SU-DHL-6 (cell line): ENCODE data around the gene ZXDB.

Source experiments
- EZH2phosphoT487 ChIP-seq: fragments of 200-600 bp; sonication (generic), shearing (Covaris generic); conservative IDR thresholded peaks from 2 replicates; pipeline ENCODE4 v1.6.1; 2018; ENCODE audit warnings: mild to moderate bottlenecking, antibody characterized with exemption, low read length, moderate library complexity, mixed read lengths
- TF ChIP-seq, protein P1 (sequence below): fragments of 200-600 bp; sonication (generic); IDR thresholded peaks from one replicate; pipeline ENCODE4 v1.5.1; 2017; ENCODE audit warnings: antibody characterized with exemption, mild to moderate bottlenecking, low read length, moderate library complexity; ENCODE audit not compliant: insufficient read depth, poor library complexity, severe bottlenecking

DNA sequence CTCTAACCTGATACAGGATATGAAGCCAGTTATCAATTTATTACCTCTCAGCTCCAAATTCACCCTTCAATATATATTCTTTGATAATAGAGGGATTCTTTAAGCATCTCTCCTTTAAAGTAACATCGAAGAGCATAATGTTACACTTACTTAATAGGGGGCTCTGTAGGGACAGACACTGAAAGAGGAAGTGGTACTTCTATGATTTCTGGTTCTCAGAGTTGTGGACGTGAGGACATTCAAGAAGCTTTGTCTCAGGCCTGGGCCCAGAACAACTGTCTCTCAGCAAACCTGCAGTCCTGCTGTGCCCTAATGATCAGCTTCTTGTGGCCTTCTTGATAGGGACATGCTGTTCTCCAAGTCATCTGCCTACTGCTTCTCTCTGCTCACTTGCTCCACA is 4.2 kb upstream of the ZXDB start:
- TF ChIP-seq, protein P1, sequence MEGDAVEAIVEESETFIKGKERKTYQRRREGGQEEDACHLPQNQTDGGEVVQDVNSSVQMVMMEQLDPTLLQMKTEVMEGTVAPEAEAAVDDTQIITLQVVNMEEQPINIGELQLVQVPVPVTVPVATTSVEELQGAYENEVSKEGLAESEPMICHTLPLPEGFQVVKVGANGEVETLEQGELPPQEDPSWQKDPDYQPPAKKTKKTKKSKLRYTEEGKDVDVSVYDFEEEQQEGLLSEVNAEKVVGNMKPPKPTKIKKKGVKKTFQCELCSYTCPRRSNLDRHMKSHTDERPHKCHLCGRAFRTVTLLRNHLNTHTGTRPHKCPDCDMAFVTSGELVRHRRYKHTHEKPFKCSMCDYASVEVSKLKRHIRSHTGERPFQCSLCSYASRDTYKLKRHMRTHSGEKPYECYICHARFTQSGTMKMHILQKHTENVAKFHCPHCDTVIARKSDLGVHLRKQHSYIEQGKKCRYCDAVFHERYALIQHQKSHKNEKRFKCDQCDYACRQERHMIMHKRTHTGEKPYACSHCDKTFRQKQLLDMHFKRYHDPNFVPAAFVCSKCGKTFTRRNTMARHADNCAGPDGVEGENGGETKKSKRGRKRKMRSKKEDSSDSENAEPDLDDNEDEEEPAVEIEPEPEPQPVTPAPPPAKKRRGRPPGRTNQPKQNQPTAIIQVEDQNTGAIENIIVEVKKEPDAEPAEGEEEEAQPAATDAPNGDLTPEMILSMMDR, result no peak
- no peak for TF ChIP-seq EZH2phosphoT487
